GM21360 (cell line): Measurements from ENCODE around the gene CBX7.

ENCODE experiments used
- ATAC-seq: cut with Tn5 transposase; IDR thresholded peaks from one replicate; pipeline ENCODE4 v1.9.1; 2021; ENCODE audit warnings: mild to moderate bottlenecking, moderate library complexity; ENCODE audit not compliant: unreplicated experiment

The CBX7 gene

GRCh38 chr22:39148026-39148726 is 4.3 kb downstream of the CBX7 start:
- ATAC-seq: no peak

- no peak for ATAC-seq
These were observed 5.0 kb downstream of the CBX7 start for GRCh38 chr22:39147335-39148025.

GRCh38 chr22:39146256-39147101 is 6.0 kb downstream of the CBX7 start:
- ATAC-seq: no peak

GRCh38 chr22:39144101-39144767 is 8.2 kb downstream of the CBX7 start:
- ATAC-seq: no peak

GRCh38 chr22:39142088-39142680 is 10.3 kb downstream of the CBX7 start:
- no peak for ATAC-seq

- no peak for ATAC-seq
These were observed 12.5 kb downstream of the CBX7 start for GRCh38 chr22:39139933-39140332.

- ATAC-seq: no peak
These were observed 14.0 kb downstream of the CBX7 start for GRCh38 chr22:39138357-39138997.

GRCh38 chr22:39136317-39136716 is 16.2 kb downstream of the CBX7 start:
- ATAC-seq: no peak

GRCh38 chr22:39135092-39135896 is 17.2 kb downstream of the CBX7 start:
- ATAC-seq: no peak

GRCh38 chr22:39134366-39135091 is 18.0 kb downstream of the CBX7 start:
- no peak for ATAC-seq

GRCh38 chr22:39133871-39134270 is 18.6 kb downstream of the CBX7 start:
- ATAC-seq: no peak

GRCh38 chr22:39132871-39133524 is 19.5 kb downstream of the CBX7 start:
- no peak for ATAC-seq

GRCh38 chr22:39132281-39132680 is 20.2 kb downstream of the CBX7 start:
- no peak for ATAC-seq

GRCh38 chr22:39130892-39131855 is 21.3 kb downstream of the CBX7 start:
- no peak for ATAC-seq

GRCh38 chr22:39130152-39130704 is 22.3 kb downstream of the CBX7 start:
- no peak for ATAC-seq

GRCh38 chr22:39129746-39130145 is 22.7 kb downstream of the CBX7 start:
- ATAC-seq: no peak

GRCh38 chr22:39129081-39129480 is 23.4 kb downstream of the CBX7 start:
- ATAC-seq: no peak
